Inferior parietal cortex (tissue), 1 donor: ENCODE results near the gene ETS2.
"Not testable (repeated sequence)": the region's sequence is repeated elsewhere in the genome, so short reads cannot be mapped to it uniquely, and the experiment has no call there.

Experiments used
- DNase-seq: peaks from one replicate; pipeline ENCODE4 v3.0.0-alpha.2; 2016; ENCODE audit errors: extremely low spot score

Gene ETS2

GRCh38 chr21:38839328-38840286 is 33.9 kb downstream of the ETS2 start:
- no peak for DNase-seq

- no peak for DNase-seq
Observed at GRCh38 chr21:38840456-38841300, 34.9 kb downstream of the ETS2 start.

- DNase-seq = no peak
Observed at GRCh38 chr21:38841472-38841871, 35.7 kb downstream of the ETS2 start.

GRCh38 chr21:38842079-38842478 is 36.4 kb downstream of the ETS2 start:
- no peak for DNase-seq

- DNase-seq = no peak
Observed at GRCh38 chr21:38843379-38843778, 37.6 kb downstream of the ETS2 start.

GRCh38 chr21:38843806-38844503 is 38.2 kb downstream of the ETS2 start:
- no peak for DNase-seq

- not testable (repeated sequence) for DNase-seq
Observed at GRCh38 chr21:38845374-38845773, 39.6 kb downstream of the ETS2 start.

GRCh38 chr21:38847556-38847955 is 41.8 kb downstream of the ETS2 start:
- DNase-seq = no peak

- DNase-seq = no peak
Observed at GRCh38 chr21:38848187-38848609, 42.5 kb downstream of the ETS2 start.

GRCh38 chr21:38849776-38850175 is 44.0 kb downstream of the ETS2 start:
- no peak for DNase-seq

- DNase-seq = no peak
Observed at GRCh38 chr21:38850277-38850951, 44.7 kb downstream of the ETS2 start.

- DNase-seq = no peak
Observed at GRCh38 chr21:38851101-38851500, 45.4 kb downstream of the ETS2 start.

- DNase-seq = no peak
Observed at GRCh38 chr21:38852278-38852677, 46.5 kb downstream of the ETS2 start.

- no peak for DNase-seq
Observed at GRCh38 chr21:38852708-38853107, 47.0 kb downstream of the ETS2 start.

GRCh38 chr21:38853421-38853919 is 47.7 kb downstream of the ETS2 start:
- no peak for DNase-seq

GRCh38 chr21:38857152-38857825 is 51.6 kb downstream of the ETS2 start:
- DNase-seq = no peak

GRCh38 chr21:38858026-38858811 is 52.5 kb downstream of the ETS2 start:
- DNase-seq = no peak

GRCh38 chr21:38858812-38859205 is 53.1 kb downstream of the ETS2 start:
- DNase-seq = no peak

- DNase-seq = no peak
Observed at GRCh38 chr21:38859852-38860251, 54.1 kb downstream of the ETS2 start.

GRCh38 chr21:38861056-38861455 is 55.3 kb downstream of the ETS2 start:
- DNase-seq = no peak
